Nephron progenitor cell (in vitro differentiated cells): Measurements from ENCODE around the gene TRIP4.
A peak's percentile ranks its signal among the peaks of the same experiment; 100 is the strongest.

Experiments
- DNase-seq: peaks from one replicate; pipeline ENCODE4 v3.0.0; 2021
- H3K27ac Mint-ChIP-seq: 2 replicates; pipeline ENCODE4 v1.8.0; 2021; ENCODE audit warnings: mild to moderate bottlenecking, moderate library complexity, mixed read lengths
- H3K27me3 Mint-ChIP-seq: 2 replicates; pipeline ENCODE4 v1.8.0; 2021; ENCODE audit warnings: mild to moderate bottlenecking, low read depth, mixed read lengths; ENCODE audit not compliant: poor library complexity
- H3K36me3 Mint-ChIP-seq: 2 replicates; pipeline ENCODE4 v1.8.0; 2021; ENCODE audit warnings: low read depth, mixed read lengths
- H3K4me1 Mint-ChIP-seq: 2 replicates; pipeline ENCODE4 v1.8.0; 2021; ENCODE audit warnings: mixed read lengths
- H3K4me3 Mint-ChIP-seq: 2 replicates; pipeline ENCODE4 v1.8.0; 2021; ENCODE audit warnings: mild to moderate bottlenecking, moderate library complexity, mixed read lengths
- H3K9me3 Mint-ChIP-seq: 2 replicates; pipeline ENCODE4 v1.8.0; 2021; ENCODE audit warnings: mild to moderate bottlenecking, moderate library complexity, mixed read lengths
- TF ChIP-seq, protein P1 (sequence below): fragments of 200-600 bp; sonication (generic); IDR thresholded peaks from 2 replicates; pipeline ENCODE4 v1.5.0; 2021; ENCODE audit warnings: antibody characterized with exemption

TRIP4 gene

DNA sequence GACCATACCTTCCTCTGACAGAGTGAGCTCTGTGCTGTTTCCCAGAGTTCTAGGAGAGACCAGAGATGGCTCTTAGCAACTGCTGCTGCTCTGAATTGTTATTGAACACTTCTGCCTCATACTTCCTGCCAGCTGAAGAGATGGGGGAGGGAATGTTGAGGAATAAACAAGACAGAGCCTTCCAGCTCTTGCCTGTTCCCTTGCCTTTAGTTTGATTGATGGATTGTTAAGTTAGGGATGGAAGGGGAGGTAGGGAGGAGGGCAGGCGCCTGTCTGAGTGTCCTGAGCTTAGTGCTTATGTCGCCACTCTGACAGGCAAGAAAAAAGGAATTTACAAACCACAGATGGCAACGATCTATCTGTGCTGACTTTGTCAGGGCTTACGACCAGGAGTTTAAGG lies 115.6 kb downstream of the TRIP4 start:
- peaks cover 45% of the 10 kb centered on the region for H3K36me3 Mint-ChIP-seq
- H3K27me3 Mint-ChIP-seq: peaks cover 3% of the 10 kb centered on the region
- TF ChIP-seq, protein P1, sequence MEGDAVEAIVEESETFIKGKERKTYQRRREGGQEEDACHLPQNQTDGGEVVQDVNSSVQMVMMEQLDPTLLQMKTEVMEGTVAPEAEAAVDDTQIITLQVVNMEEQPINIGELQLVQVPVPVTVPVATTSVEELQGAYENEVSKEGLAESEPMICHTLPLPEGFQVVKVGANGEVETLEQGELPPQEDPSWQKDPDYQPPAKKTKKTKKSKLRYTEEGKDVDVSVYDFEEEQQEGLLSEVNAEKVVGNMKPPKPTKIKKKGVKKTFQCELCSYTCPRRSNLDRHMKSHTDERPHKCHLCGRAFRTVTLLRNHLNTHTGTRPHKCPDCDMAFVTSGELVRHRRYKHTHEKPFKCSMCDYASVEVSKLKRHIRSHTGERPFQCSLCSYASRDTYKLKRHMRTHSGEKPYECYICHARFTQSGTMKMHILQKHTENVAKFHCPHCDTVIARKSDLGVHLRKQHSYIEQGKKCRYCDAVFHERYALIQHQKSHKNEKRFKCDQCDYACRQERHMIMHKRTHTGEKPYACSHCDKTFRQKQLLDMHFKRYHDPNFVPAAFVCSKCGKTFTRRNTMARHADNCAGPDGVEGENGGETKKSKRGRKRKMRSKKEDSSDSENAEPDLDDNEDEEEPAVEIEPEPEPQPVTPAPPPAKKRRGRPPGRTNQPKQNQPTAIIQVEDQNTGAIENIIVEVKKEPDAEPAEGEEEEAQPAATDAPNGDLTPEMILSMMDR: no peak
- peak; percentile 17 for DNase-seq
- H3K9me3 Mint-ChIP-seq: no peaks in the 10 kb centered on the region
- H3K4me1 Mint-ChIP-seq: peaks cover 88% of the 10 kb centered on the region
- peak overlapping the region; percentile 93 for H3K27ac Mint-ChIP-seq
- peak overlapping the region; percentile 28 for H3K4me3 Mint-ChIP-seq

DNA sequence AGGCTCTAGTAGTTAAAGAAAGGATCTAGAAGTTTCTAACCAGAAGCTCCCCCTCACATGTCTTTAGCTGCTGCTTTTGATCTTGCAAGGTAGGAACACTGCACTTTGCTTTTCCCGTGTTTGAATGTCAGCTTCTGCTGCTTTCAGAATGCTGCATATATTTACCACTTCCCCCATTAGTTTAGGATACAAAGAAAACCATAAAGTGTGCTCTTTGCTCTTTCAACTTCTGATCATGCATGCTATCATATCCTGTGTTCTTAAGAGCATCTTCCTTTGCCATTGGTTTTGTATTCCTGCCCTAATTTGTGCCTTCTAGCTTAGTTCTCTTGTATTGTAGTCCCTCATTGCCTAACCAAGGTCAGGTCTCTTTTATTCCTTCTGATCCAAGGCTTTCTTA lies 116.0 kb downstream of the TRIP4 start:
- Mint-ChIP-seq H3K27ac (peak overlapping the region; percentile 93), H3K4me3 (peak overlapping the region; percentile 28), H3K4me1 (peaks cover 87% of the 10 kb centered on the region), H3K9me3 (no peaks in the 10 kb centered on the region), H3K27me3 (peaks cover 3% of the 10 kb centered on the region), H3K36me3 (peaks cover 41% of the 10 kb centered on the region)
- DNase-seq: no peak
- TF ChIP-seq, protein P1: no peak
